ENCODE measurements around the gene SHANK1. TPM values are rescaled to one million over a fixed set of nuclear protein-coding genes. Genes with fewer than 3 reads are reported as not detected.
"Not testable (repeated sequence)": the region's sequence is repeated elsewhere in the genome, so short reads cannot be mapped to it uniquely, and the experiment has no call there.

Gene SHANK1
- total RNA-seq, 2 donors from 2014 or later: not detected

- H3K27ac Mint-ChIP-seq; H3K4me1 Mint-ChIP-seq; ATAC-seq (replicated peaks); H3K36me3 Mint-ChIP-seq (ENCODE audit: low read depth); H3K9me3 Mint-ChIP-seq; H3K4me3 Mint-ChIP-seq; H3K27me3 Mint-ChIP-seq: not testable (repeated sequence)
Observed at GRCh38 chr19:50619184-50619583, 100.4 kb downstream of the SHANK1 start.

GRCh38 chr19:50618379-50618778 lies 101.2 kb downstream of the SHANK1 start:
- H3K36me3 Mint-ChIP-seq (ENCODE audit: low read depth); H3K4me3 Mint-ChIP-seq; H3K27me3 Mint-ChIP-seq; H3K4me1 Mint-ChIP-seq; ATAC-seq (replicated peaks); H3K9me3 Mint-ChIP-seq; H3K27ac Mint-ChIP-seq: not testable (repeated sequence)

GRCh38 chr19:50612504-50613404 lies 106.8 kb downstream of the SHANK1 start:
- H3K4me1 Mint-ChIP-seq; ATAC-seq (replicated peaks); H3K36me3 Mint-ChIP-seq (ENCODE audit: low read depth); H3K4me3 Mint-ChIP-seq; H3K27ac Mint-ChIP-seq; H3K9me3 Mint-ChIP-seq; H3K27me3 Mint-ChIP-seq: not testable (repeated sequence)

Other genes starting within 250 kb of the SHANK1 start
- 10 to 100 TPM; 31.3 to 57.8 TPM for gene EMC10, start 243.3 kb downstream of the SHANK1 start, total RNA-seq
- gene GARIN5A, start 243.0 kb downstream of the SHANK1 start, total RNA-seq: 1 to 10 TPM in 1 of 2 donors, under 1 TPM in 1; 0.39 to 1.2 TPM
- 10 to 100 TPM; 37.5 to 45.8 TPM for gene JOSD2, start 208.6 kb downstream of the SHANK1 start, total RNA-seq
- gene ASPDH, start 205.9 kb downstream of the SHANK1 start, total RNA-seq: not detected
- not detected for gene LRRC4B, start 151.4 kb downstream of the SHANK1 start, total RNA-seq
- gene SYT3, start 79.9 kb downstream of the SHANK1 start, total RNA-seq: not detected
- gene C19orf81, start 70.4 kb downstream of the SHANK1 start, total RNA-seq: not detected
- gene CLEC11A, start 3.6 kb upstream of the SHANK1 start, total RNA-seq: under 1 TPM; 0.24 to 0.45 TPM
- not detected for gene GPR32, start 50.7 kb upstream of the SHANK1 start, total RNA-seq
- gene ACP4, start 70.6 kb upstream of the SHANK1 start, total RNA-seq: not detected
- gene KLK1, start 104.0 kb upstream of the SHANK1 start, total RNA-seq: 1 to 10 TPM in 1 of 2 donors, under 1 TPM in 1; 0.39 to 2.0 TPM
- not detected for gene KLK15, start 113.8 kb upstream of the SHANK1 start, total RNA-seq
- not detected for gene KLK3, start 135.1 kb upstream of the SHANK1 start, total RNA-seq
- under 1 TPM in 1 of 2 donors, not detected in 1; 0.24 TPM for gene KLK2, start 153.6 kb upstream of the SHANK1 start, total RNA-seq
- not detected for gene KLK4, start 191.6 kb upstream of the SHANK1 start, total RNA-seq
- gene KLK5, start 233.2 kb upstream of the SHANK1 start, total RNA-seq: not detected
- not detected for gene KLK6, start 249.8 kb upstream of the SHANK1 start, total RNA-seq